Measurements from ENCODE around the gene CELSR1.

Gene CELSR1

GRCh38 chr22:46531581-46532175 is 5.7 kb downstream of the CELSR1 start:
- Histone ChIP-seq H3K4me3 (ENCODE audit: insufficient read depth, low read depth, low read length) (no peak overlapping the region), H3K27me3 (ENCODE audit: control insufficient read depth, insufficient read depth, low read length, poor library complexity, severe bottlenecking) (peaks cover 10% of the 10 kb centered on the region), H3K27ac (ENCODE audit: insufficient read depth, low read depth, low read length, poor library complexity, severe bottlenecking) (no peak overlapping the region), H3K4me1 (ENCODE audit: control insufficient read depth, insufficient read depth, low read length) (peaks cover 12% of the 10 kb centered on the region), H3K36me3 (ENCODE audit: control insufficient read depth, insufficient read depth, low read length) (peaks cover 39% of the 10 kb centered on the region), H3K9me3 (ENCODE audit: control insufficient read depth, low read length) (peaks cover 4% of the 10 kb centered on the region)
- 93% methylated on average over 16 of the region's 16 CpGs for WGBS, 2 experiments

- peaks cover 20% of the 10 kb centered on the region for H3K4me1 ChIP-seq (ENCODE audit: control insufficient read depth, insufficient read depth, low read length)
- H3K27ac ChIP-seq (ENCODE audit: insufficient read depth, low read depth, low read length, poor library complexity, severe bottlenecking): no peak overlapping the region
- H3K4me3 ChIP-seq (ENCODE audit: insufficient read depth, low read depth, low read length): no peak overlapping the region
- no peaks in the 10 kb centered on the region for H3K27me3 ChIP-seq (ENCODE audit: control insufficient read depth, insufficient read depth, low read length, poor library complexity, severe bottlenecking)
- 83 to 85% methylated on average over 15 of the region's 15 CpGs for WGBS, 2 experiments
- H3K36me3 ChIP-seq (ENCODE audit: control insufficient read depth, insufficient read depth, low read length): peaks cover 9% of the 10 kb centered on the region
- H3K9me3 ChIP-seq (ENCODE audit: control insufficient read depth, low read length): no peaks in the 10 kb centered on the region
Measured at GRCh38 chr22:46528121-46528610, 9.3 kb downstream of the CELSR1 start.

- Histone ChIP-seq H3K36me3 (ENCODE audit: control insufficient read depth, insufficient read depth, low read length) (peaks cover 9% of the 10 kb centered on the region), H3K27ac (ENCODE audit: insufficient read depth, low read depth, low read length, poor library complexity, severe bottlenecking) (no peak overlapping the region), H3K4me3 (ENCODE audit: insufficient read depth, low read depth, low read length) (no peak overlapping the region), H3K27me3 (ENCODE audit: control insufficient read depth, insufficient read depth, low read length, poor library complexity, severe bottlenecking) (no peaks in the 10 kb centered on the region), H3K4me1 (ENCODE audit: control insufficient read depth, insufficient read depth, low read length) (peaks cover 20% of the 10 kb centered on the region), H3K9me3 (ENCODE audit: control insufficient read depth, low read length) (no peaks in the 10 kb centered on the region)
- 88 to 92% methylated on average over 13 of the region's 13 CpGs for WGBS, 2 experiments
Measured at GRCh38 chr22:46526244-46526839, 11.1 kb downstream of the CELSR1 start.

DNA sequence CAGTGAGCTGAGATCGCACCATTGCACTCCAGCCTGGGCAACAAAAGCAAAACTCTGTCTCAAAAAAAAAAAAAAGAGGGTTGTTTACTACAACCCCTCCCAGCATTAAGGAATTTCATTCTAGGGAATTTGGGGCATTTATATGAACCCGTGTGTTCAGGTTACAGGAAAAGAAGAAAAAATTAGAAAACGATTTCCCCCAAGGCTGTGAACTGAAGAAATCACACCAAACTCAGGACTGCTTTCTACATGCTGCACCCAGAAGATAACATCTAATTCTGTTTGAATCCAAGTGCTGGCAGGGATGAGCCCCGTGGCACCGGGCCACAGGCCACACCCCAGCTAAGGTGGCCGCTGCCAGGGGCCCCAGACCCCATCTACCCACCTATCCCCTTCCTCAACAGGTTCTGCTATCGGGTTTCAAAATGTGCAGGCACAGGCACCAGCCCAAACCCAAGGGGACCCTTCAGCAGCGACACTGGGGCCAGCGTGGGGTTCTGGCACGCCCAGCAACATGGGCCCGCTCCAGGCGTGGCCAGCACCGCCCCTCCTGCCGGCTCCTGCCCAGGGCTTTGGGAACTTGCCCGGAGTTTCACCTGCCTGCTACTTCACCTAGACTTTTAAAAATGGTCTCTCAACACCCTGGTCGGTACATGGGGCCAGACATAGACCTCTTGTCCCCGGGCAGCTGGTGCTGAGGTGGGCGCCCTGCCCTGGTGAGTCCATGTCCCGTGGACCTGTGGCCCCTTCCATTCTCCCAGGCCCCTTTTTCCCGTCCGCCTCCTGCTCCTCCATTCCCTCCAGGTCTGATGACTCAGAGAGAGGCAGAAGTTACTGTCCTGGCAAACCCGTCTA is 11.8 kb downstream of the CELSR1 start:
- peaks cover 9% of the 10 kb centered on the region for H3K36me3 ChIP-seq (ENCODE audit: control insufficient read depth, insufficient read depth, low read length)
- H3K9me3 ChIP-seq (ENCODE audit: control insufficient read depth, low read length): no peaks in the 10 kb centered on the region
- H3K4me3 ChIP-seq (ENCODE audit: insufficient read depth, low read depth, low read length): no peak overlapping the region
- H3K4me1 ChIP-seq (ENCODE audit: control insufficient read depth, insufficient read depth, low read length): peaks cover 20% of the 10 kb centered on the region
- no peak overlapping the region for H3K27ac ChIP-seq (ENCODE audit: insufficient read depth, low read depth, low read length, poor library complexity, severe bottlenecking)
- WGBS, 2 experiments: 92% methylated on average over 22 of the region's 22 CpGs
- no peaks in the 10 kb centered on the region for H3K27me3 ChIP-seq (ENCODE audit: control insufficient read depth, insufficient read depth, low read length, poor library complexity, severe bottlenecking)

DNA sequence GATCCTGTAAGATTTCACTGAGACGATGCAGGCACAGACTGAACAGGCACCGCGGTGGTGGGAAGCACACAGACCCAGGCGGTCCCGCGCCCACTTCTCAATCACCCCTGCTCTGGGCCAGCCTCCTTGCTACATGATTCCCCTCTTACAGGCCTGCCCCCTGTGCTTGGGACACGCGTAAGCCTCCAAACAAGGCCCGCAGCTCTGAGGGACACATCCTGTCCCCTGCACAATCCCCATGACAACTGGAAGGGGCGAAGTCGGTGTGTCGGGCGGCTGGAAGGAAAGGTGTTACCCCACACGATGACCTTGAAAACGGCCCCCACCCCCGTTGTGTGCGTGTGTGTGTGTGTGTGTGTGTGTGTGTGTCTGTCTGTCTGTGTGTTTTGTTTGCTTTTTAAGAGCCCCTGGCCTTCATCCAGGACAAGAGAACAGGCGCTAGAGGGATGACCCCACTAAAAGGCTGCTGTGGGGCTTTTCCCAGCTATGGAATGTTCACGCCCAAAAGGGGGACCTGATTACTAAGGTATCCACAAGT is 13.1 kb downstream of the CELSR1 start:
- Histone ChIP-seq H3K36me3 (ENCODE audit: control insufficient read depth, insufficient read depth, low read length) (peaks cover 1% of the 10 kb centered on the region), H3K27ac (ENCODE audit: insufficient read depth, low read depth, low read length, poor library complexity, severe bottlenecking) (no peak overlapping the region), H3K4me3 (ENCODE audit: insufficient read depth, low read depth, low read length) (no peak overlapping the region), H3K4me1 (ENCODE audit: control insufficient read depth, insufficient read depth, low read length) (peaks cover 20% of the 10 kb centered on the region), H3K9me3 (ENCODE audit: control insufficient read depth, low read length) (no peaks in the 10 kb centered on the region), H3K27me3 (ENCODE audit: control insufficient read depth, insufficient read depth, low read length, poor library complexity, severe bottlenecking) (no peaks in the 10 kb centered on the region)
- 82 to 84% methylated on average over 19 of the region's 19 CpGs for WGBS, 2 experiments

DNA sequence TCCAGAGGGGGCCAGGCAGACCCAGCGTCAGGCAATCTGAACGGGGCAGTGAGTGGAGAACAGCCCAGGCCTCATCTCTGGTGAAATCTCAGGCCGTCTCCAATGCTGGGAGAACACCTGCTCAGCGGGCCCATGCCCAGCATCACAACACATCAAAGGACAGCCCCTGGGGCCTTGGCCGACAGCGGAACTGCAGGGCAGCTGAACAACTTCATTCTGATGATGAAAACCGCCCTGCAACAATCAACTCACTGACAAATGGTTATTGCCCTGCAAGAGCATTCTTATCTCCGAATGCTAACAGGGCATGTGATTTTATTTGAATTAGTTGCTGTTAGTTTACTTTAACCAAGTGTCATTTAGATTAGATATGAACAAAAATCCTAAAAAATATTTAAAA is 14.6 kb downstream of the CELSR1 start:
- H3K27ac ChIP-seq (ENCODE audit: insufficient read depth, low read depth, low read length, poor library complexity, severe bottlenecking): no peak overlapping the region
- H3K9me3 ChIP-seq (ENCODE audit: control insufficient read depth, low read length): no peaks in the 10 kb centered on the region
- H3K4me1 ChIP-seq (ENCODE audit: control insufficient read depth, insufficient read depth, low read length): peaks cover 20% of the 10 kb centered on the region
- no peaks in the 10 kb centered on the region for H3K27me3 ChIP-seq (ENCODE audit: control insufficient read depth, insufficient read depth, low read length, poor library complexity, severe bottlenecking)
- no peaks in the 10 kb centered on the region for H3K36me3 ChIP-seq (ENCODE audit: control insufficient read depth, insufficient read depth, low read length)
- H3K4me3 ChIP-seq (ENCODE audit: insufficient read depth, low read depth, low read length): no peak overlapping the region
- 26 to 39% methylated on average over 7 to 8 of the region's 8 CpGs for WGBS, 2 experiments

DNA sequence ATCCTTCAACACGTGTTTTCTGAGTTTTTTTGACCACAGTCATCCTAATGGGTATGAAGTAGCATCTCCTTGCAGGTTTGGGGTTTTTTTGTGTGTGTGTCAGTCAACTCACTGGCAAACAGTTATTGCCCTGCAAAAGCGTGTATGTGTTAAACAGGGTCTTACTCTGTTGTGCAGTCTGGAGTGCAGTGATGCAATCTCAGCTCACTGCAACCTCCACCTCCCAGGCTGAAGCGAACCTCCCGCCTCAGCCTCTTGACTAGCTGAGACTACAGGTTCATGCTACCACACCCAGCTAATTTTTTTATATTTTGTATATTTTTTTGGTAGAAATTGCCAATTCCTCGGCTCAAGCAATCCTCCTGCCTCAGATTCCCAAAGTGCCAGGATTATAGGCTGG is 15.4 kb downstream of the CELSR1 start:
- WGBS, 2 experiments: 93 to 97% methylated on average over 5 of the region's 5 CpGs
- peaks cover 20% of the 10 kb centered on the region for H3K4me1 ChIP-seq (ENCODE audit: control insufficient read depth, insufficient read depth, low read length)

GRCh38 chr22:46520880-46521279 is 16.5 kb downstream of the CELSR1 start:
- Histone ChIP-seq H3K4me1 (ENCODE audit: control insufficient read depth, insufficient read depth, low read length) (peaks cover 20% of the 10 kb centered on the region), H3K27me3 (ENCODE audit: control insufficient read depth, insufficient read depth, low read length, poor library complexity, severe bottlenecking) (no peaks in the 10 kb centered on the region), H3K36me3 (ENCODE audit: control insufficient read depth, insufficient read depth, low read length) (no peaks in the 10 kb centered on the region), H3K27ac (ENCODE audit: insufficient read depth, low read depth, low read length, poor library complexity, severe bottlenecking) (no peak overlapping the region), H3K9me3 (ENCODE audit: control insufficient read depth, low read length) (no peaks in the 10 kb centered on the region), H3K4me3 (ENCODE audit: insufficient read depth, low read depth, low read length) (no peak overlapping the region)
- WGBS, 2 experiments: 94% methylated on average over 8 of the region's 8 CpGs

More for the DNA sequence above, 15.4 kb downstream of the CELSR1 start:
- no peak overlapping the region for H3K4me3 ChIP-seq (ENCODE audit: insufficient read depth, low read depth, low read length)
- H3K27ac ChIP-seq (ENCODE audit: insufficient read depth, low read depth, low read length, poor library complexity, severe bottlenecking): no peak overlapping the region
- H3K36me3 ChIP-seq (ENCODE audit: control insufficient read depth, insufficient read depth, low read length): no peaks in the 10 kb centered on the region
- H3K9me3 ChIP-seq (ENCODE audit: control insufficient read depth, low read length): no peaks in the 10 kb centered on the region
- H3K27me3 ChIP-seq (ENCODE audit: control insufficient read depth, insufficient read depth, low read length, poor library complexity, severe bottlenecking): no peaks in the 10 kb centered on the region

GRCh38 chr22:46519377-46519776 is 18.0 kb downstream of the CELSR1 start:
- Histone ChIP-seq H3K4me1 (ENCODE audit: control insufficient read depth, insufficient read depth, low read length) (peaks cover 30% of the 10 kb centered on the region), H3K27ac (ENCODE audit: insufficient read depth, low read depth, low read length, poor library complexity, severe bottlenecking) (no peak overlapping the region), H3K36me3 (ENCODE audit: control insufficient read depth, insufficient read depth, low read length) (no peaks in the 10 kb centered on the region), H3K27me3 (ENCODE audit: control insufficient read depth, insufficient read depth, low read length, poor library complexity, severe bottlenecking) (no peaks in the 10 kb centered on the region), H3K9me3 (ENCODE audit: control insufficient read depth, low read length) (no peaks in the 10 kb centered on the region), H3K4me3 (ENCODE audit: insufficient read depth, low read depth, low read length) (no peak overlapping the region)
- WGBS, 2 experiments: 92% methylated on average over 9 of the region's 9 CpGs
